Karpas-422 (cell line): ENCODE measurements around the gene SLC29A2. TPM values are rescaled to one million over a fixed set of nuclear protein-coding genes. Genes with fewer than 3 reads are reported as not detected.

Experiments
- DNase-seq: peaks from one replicate; pipeline ENCODE4 v3.0.0-alpha.2; 2015
- H2AFZ ChIP-seq: fragments of 200-600 bp; sonication (generic); 2 replicates; pipeline ENCODE4 v1.6.1; 2014; ENCODE audit warnings: antibody characterized with exemption, low read length, mixed read lengths
- H3K27ac ChIP-seq: fragments of 200-600 bp; sonication (generic); 2 replicates; pipeline ENCODE4 v1.5.1; 2014; ENCODE audit warnings: mild to moderate bottlenecking, low read length, moderate library complexity
- H3K27me3 ChIP-seq: fragments of 200-600 bp; sonication (generic); 2 replicates; pipeline ENCODE4 v1.6.1; 2014; ENCODE audit warnings: low read length, mixed read lengths
- H3K36me3 ChIP-seq: fragments of 200-600 bp; sonication (generic); 2 replicates; pipeline ENCODE4 v1.6.1; 2014; ENCODE audit warnings: low read length, mixed read lengths; ENCODE audit not compliant: insufficient read depth
- H3K4me1 ChIP-seq: fragments of 200-600 bp; sonication (generic); 2 replicates; pipeline ENCODE4 v1.6.1; 2014; ENCODE audit warnings: mild to moderate bottlenecking, low read length, mixed read lengths
- H3K4me2 ChIP-seq: fragments of 200-600 bp; sonication (generic); 2 replicates; pipeline ENCODE4 v1.6.1; 2014; ENCODE audit warnings: low read length, low read depth, mild to moderate bottlenecking; ENCODE audit not compliant: poor library complexity, severe bottlenecking
- H3K4me3 ChIP-seq: fragments of 200-600 bp; sonication (generic); 2 replicates; pipeline ENCODE4 v1.5.1; 2014; ENCODE audit warnings: mild to moderate bottlenecking, antibody characterized with exemption, low read length, mixed read lengths
- H3K79me2 ChIP-seq: fragments of 200-600 bp; sonication (generic); 2 replicates; pipeline ENCODE4 v1.6.1; 2014; ENCODE audit warnings: mild to moderate bottlenecking, low read length, mixed read lengths
- H3K9ac ChIP-seq: fragments of 200-600 bp; sonication (generic); 2 replicates; pipeline ENCODE4 v1.6.0; 2014; ENCODE audit warnings: low read length
- H3K9me2 ChIP-seq: fragments of 200-600 bp; sonication (generic), shearing (Covaris generic); replicated peaks from 2 replicates; pipeline ENCODE4 v1.6.0; 2014; ENCODE audit warnings: mild to moderate bottlenecking, low read length, moderate library complexity; ENCODE audit not compliant: insufficient read depth
- H3K9me3 ChIP-seq: fragments of 300-700, 200-600 bp; sonication (generic); 2 replicates; pipeline ENCODE4 v1.6.1; 2014; ENCODE audit warnings: low read length, mixed read lengths
- H4K20me1 ChIP-seq: fragments of 200-600 bp; sonication (generic); 2 replicates; pipeline ENCODE4 v1.6.1; 2014; ENCODE audit warnings: mild to moderate bottlenecking, antibody characterized with exemption, low read length, low read depth; ENCODE audit not compliant: insufficient read depth
- total RNA-seq: library from RNA; depleted of rRNA; stranded (reverse); fragments of >200 nt; shearing (Covaris generic); gene quantifications from 2 replicates; pipeline ENCODE4 v1.2.3, GENCODE V29; 2014; ENCODE audit warnings: low replicate concordance

Gene SLC29A2
- total RNA-seq, 1 experiment from 2014 or later, result 0.15 TPM

GRCh38 chr11:66316849-66317251, 54.7 kb downstream of the SLC29A2 start, which contains the start of gene CD248:
CD248 (minus strand) TSS chr11:66317044; CDS start chr11:66317027, 17 bp downstream.
- H2AFZ ChIP-seq, result peak within 1 kb of the TSS; percentile 54; the same call in 1 of the 2 replicates

GRCh38 chr11:66315921-66316811, 55.4 kb downstream of the SLC29A2 start:
- Histone ChIP-seq H3K36me3 (no peaks in the 10 kb centered on the region), H3K4me3 (no peak overlapping the region), H3K4me1 (peaks cover 48% of the 10 kb centered on the region), H3K27ac (no peak overlapping the region), H3K79me2 (no peaks in the 10 kb centered on the region), H3K9me2 (no peaks in the 10 kb centered on the region), H3K9ac (no peak overlapping the region), H3K4me2 (no peak overlapping the region), H3K27me3 (no peaks in the 10 kb centered on the region), H4K20me1 (no peaks in the 10 kb centered on the region), H2AFZ (no peak overlapping the region), H3K9me3 (no peaks in the 10 kb centered on the region)
- DNase-seq, result no peak

More at GRCh38 chr11:66316849-66317251, 54.7 kb downstream of the SLC29A2 start, which contains the start of gene CD248:
- Histone ChIP-seq H4K20me1 (no peaks in the 10 kb centered on the region), H3K9me3 (no peaks in the 10 kb centered on the region), H3K4me1 (peaks cover 42% of the 10 kb centered on the region), H3K4me3 (peak within 1 kb of the TSS; percentile 54), H3K79me2 (no peaks in the 10 kb centered on the region), H3K27ac (peak within 1 kb of the TSS; percentile 92), H3K27me3 (no peaks in the 10 kb centered on the region), H3K9ac (peak within 1 kb of the TSS; percentile 73), H3K36me3 (no peaks in the 10 kb centered on the region), H3K9me2 (no peaks in the 10 kb centered on the region), H3K4me2 (peak within 1 kb of the TSS; percentile 70)
- no peak for DNase-seq

GRCh38 chr11:66315498-66315885, 56.1 kb downstream of the SLC29A2 start:
- no peaks in the 10 kb centered on the region for H4K20me1 ChIP-seq
- no peak overlapping the region for H3K4me2 ChIP-seq
- no peaks in the 10 kb centered on the region for H3K27me3 ChIP-seq
- H3K36me3 ChIP-seq, result no peaks in the 10 kb centered on the region
- no peaks in the 10 kb centered on the region for H3K79me2 ChIP-seq
- no peak overlapping the region for H3K27ac ChIP-seq
- DNase-seq, result no peak
- no peak overlapping the region for H3K9ac ChIP-seq
- no peaks in the 10 kb centered on the region for H3K9me3 ChIP-seq
- no peak overlapping the region for H3K4me3 ChIP-seq
- H3K9me2 ChIP-seq, result no peaks in the 10 kb centered on the region
- H2AFZ ChIP-seq, result no peak overlapping the region
- H3K4me1 ChIP-seq, result peaks cover 50% of the 10 kb centered on the region

GRCh38 chr11:66314561-66315497, 56.7 kb downstream of the SLC29A2 start:
- Histone ChIP-seq H3K4me3 (no peak overlapping the region), H3K27me3 (no peaks in the 10 kb centered on the region), H3K9me2 (no peaks in the 10 kb centered on the region), H3K9me3 (no peaks in the 10 kb centered on the region), H3K9ac (no peak overlapping the region), H4K20me1 (no peaks in the 10 kb centered on the region), H3K79me2 (no peaks in the 10 kb centered on the region), H2AFZ (no peak overlapping the region), H3K36me3 (no peaks in the 10 kb centered on the region), H3K27ac (no peak overlapping the region), H3K4me2 (no peak overlapping the region), H3K4me1 (peaks cover 50% of the 10 kb centered on the region)
- no peak for DNase-seq

GRCh38 chr11:66314186-66314501, 57.4 kb downstream of the SLC29A2 start:
- peaks cover 48% of the 10 kb centered on the region for H3K4me1 ChIP-seq
- no peak overlapping the region for H3K4me2 ChIP-seq
- H3K27ac ChIP-seq, result no peak overlapping the region
- no peaks in the 10 kb centered on the region for H3K9me2 ChIP-seq
- no peak overlapping the region for H3K9ac ChIP-seq
- no peaks in the 10 kb centered on the region for H3K36me3 ChIP-seq
- no peaks in the 10 kb centered on the region for H3K79me2 ChIP-seq
- no peaks in the 10 kb centered on the region for H3K9me3 ChIP-seq
- H2AFZ ChIP-seq, result no peak overlapping the region
- no peaks in the 10 kb centered on the region for H4K20me1 ChIP-seq
- no peaks in the 10 kb centered on the region for H3K27me3 ChIP-seq
- DNase-seq, result no peak
- H3K4me3 ChIP-seq, result no peak overlapping the region

GRCh38 chr11:66313321-66314185, 58.0 kb downstream of the SLC29A2 start:
- H3K27ac ChIP-seq, result no peak overlapping the region
- H3K79me2 ChIP-seq, result no peaks in the 10 kb centered on the region
- peak overlapping the region; percentile 48; the same call in 1 of the 2 replicates for H3K4me3 ChIP-seq
- no peaks in the 10 kb centered on the region for H3K9me3 ChIP-seq
- peak overlapping the region; percentile 52 for H3K9ac ChIP-seq
- H3K27me3 ChIP-seq, result no peaks in the 10 kb centered on the region
- H4K20me1 ChIP-seq, result no peaks in the 10 kb centered on the region
- H3K4me2 ChIP-seq, result peak overlapping the region; percentile 65
- no peaks in the 10 kb centered on the region for H3K36me3 ChIP-seq
- no peaks in the 10 kb centered on the region for H3K9me2 ChIP-seq
- no peak for DNase-seq
- peaks cover 43% of the 10 kb centered on the region for H3K4me1 ChIP-seq
- no peak overlapping the region for H2AFZ ChIP-seq

GRCh38 chr11:66312549-66313320, 58.8 kb downstream of the SLC29A2 start:
- peak; percentile 99 for DNase-seq
- H3K4me1 ChIP-seq, result peaks cover 34% of the 10 kb centered on the region

More at GRCh38 chr11:66312549-66313320, 58.8 kb downstream of the SLC29A2 start:
- no peaks in the 10 kb centered on the region for H3K36me3 ChIP-seq
- H2AFZ ChIP-seq, result no peak overlapping the region
- no peaks in the 10 kb centered on the region for H3K9me2 ChIP-seq
- H3K4me2 ChIP-seq, result peak overlapping the region; percentile 78
- no peaks in the 10 kb centered on the region for H3K9me3 ChIP-seq
- H4K20me1 ChIP-seq, result no peaks in the 10 kb centered on the region
- H3K4me3 ChIP-seq, result peak overlapping the region; percentile 65
- H3K27ac ChIP-seq, result peak overlapping the region; percentile 62
- no peaks in the 10 kb centered on the region for H3K79me2 ChIP-seq
- peak overlapping the region; percentile 65 for H3K9ac ChIP-seq
- no peaks in the 10 kb centered on the region for H3K27me3 ChIP-seq
